Skeletal muscle tissue (tissue), 4 donors: Measurements from ENCODE around the gene CYTH4. TPM values are rescaled to one million over a fixed set of nuclear protein-coding genes. Genes with fewer than 3 reads are reported as not detected.

Experiments
- H3K27ac ChIP-seq: one replicate; pipeline ENCODE4 v1.7.0; 2013; ENCODE audit warnings: mild to moderate bottlenecking, low read depth, low read length, inconsistent platforms
- H3K27me3 ChIP-seq, 3 donors: one replicate each; pipeline ENCODE4 v1.7.0; 2013; ENCODE audit warnings: low read length in 3 of 3; ENCODE audit not compliant: control insufficient read depth in 3 of 3, insufficient read depth in 3 of 3
- H3K36me3 ChIP-seq, 3 donors: one replicate each; pipeline ENCODE4 v1.7.0; 2013; ENCODE audit warnings: low read length in 3 of 3; ENCODE audit not compliant: control insufficient read depth in 3 of 3, insufficient read depth in 3 of 3
- H3K4me1 ChIP-seq, 3 donors: one replicate each; pipeline ENCODE4 v1.7.0; 2013; ENCODE audit warnings: low read length in 3 of 3, mild to moderate bottlenecking in 3 of 3; ENCODE audit not compliant: control insufficient read depth in 3 of 3, insufficient read depth in 3 of 3
- H3K4me3 ChIP-seq, 3 donors: one replicate each; pipeline ENCODE4 v1.7.0; 2013; ENCODE audit warnings: low read length in 3 of 3
- H3K9ac ChIP-seq, 3 donors: one replicate each; pipeline ENCODE4 v1.7.0; 2013; ENCODE audit warnings: low read length in 3 of 3, mild to moderate bottlenecking in 3 of 3, moderate library complexity in 2 of 3, low read depth in 1 of 3
- H3K9me3 ChIP-seq, 3 donors: one replicate each; pipeline ENCODE4 v1.7.0; 2013; ENCODE audit warnings: low read length in 3 of 3; ENCODE audit not compliant: control insufficient read depth in 3 of 3
- total RNA-seq: library from RNA; depleted of rRNA; stranded (reverse); fragments of >200 nt; gene quantifications from one replicate; pipeline ENCODE4 v1.2.3, GENCODE V29; 2014
- donor health status: Osteomylitis.

CYTH4 gene
- total RNA-seq, 1 donor from 2014 or later = 12.0 TPM

DNA sequence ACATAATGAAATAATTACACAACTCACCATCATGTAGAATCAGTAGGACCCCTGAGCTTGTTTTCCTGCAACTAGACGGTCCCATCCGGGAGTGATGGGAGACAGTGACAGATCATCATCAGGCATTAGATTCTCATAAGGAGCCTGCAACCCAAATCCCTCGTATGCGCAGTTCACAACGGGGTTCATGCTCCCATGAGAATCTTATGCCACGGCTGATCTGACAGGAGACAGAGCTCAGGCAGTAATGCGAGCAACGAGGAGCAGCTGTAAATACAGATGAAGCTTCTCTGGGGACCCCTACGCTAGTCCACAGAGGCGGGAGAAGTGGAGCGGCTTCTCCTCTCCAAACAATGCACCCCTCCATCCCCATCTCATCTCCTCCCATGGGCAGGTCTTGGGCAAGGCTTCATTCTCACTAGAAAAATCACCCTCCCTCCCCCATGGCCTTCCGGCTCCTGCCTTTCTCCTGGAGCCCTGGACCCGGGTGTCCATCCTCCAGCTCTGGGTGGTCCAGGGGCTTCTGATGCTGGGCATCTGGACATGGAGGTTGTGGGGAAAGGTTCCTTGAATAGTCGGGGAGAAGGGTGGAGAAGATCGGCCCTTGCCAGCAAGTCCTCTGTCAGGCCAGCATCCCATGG, 22.0 kb upstream of the CYTH4 start:
- Histone ChIP-seq H3K4me1 (peaks cover 0 to 6% (median 0%) of the 10 kb centered on the region in 3 donors), H3K4me3 (no peak overlapping the region), H3K9me3 (peaks cover 5 to 12% (median 5%) of the 10 kb centered on the region in 3 donors), H3K9ac (no peak overlapping the region), H3K27ac (no peak overlapping the region), H3K27me3 (peaks cover 51 to 78% (median 65%) of the 10 kb centered on the region in 3 donors), H3K36me3 (no peaks in the 10 kb centered on the region)

DNA sequence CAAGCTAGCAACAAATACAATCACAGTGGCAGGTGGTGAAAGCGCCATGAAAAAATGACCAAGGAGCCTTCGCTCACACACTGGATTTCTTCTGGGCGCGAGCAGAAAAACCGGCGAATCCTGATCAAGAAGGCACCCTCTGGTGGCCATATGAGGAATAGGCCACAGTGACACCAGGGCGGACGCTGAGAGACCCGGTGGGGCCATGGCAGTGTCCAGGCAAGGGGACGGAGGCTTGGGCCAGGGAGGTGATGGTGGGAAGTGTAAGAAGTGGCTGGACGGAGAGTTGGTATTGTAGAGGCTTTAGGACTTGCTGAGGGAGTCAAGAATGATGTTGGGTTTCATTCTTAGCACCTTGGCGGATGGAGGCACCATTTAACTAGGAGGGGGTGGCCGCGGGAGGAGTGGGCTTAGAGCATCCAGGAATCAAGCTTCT, 21.4 kb upstream of the CYTH4 start:
- H3K9ac ChIP-seq = no peak overlapping the region
- peaks cover 5 to 12% (median 5%) of the 10 kb centered on the region in 3 donors for H3K9me3 ChIP-seq
- peaks cover 52 to 75% (median 65%) of the 10 kb centered on the region in 3 donors for H3K27me3 ChIP-seq
- H3K4me3 ChIP-seq = no peak overlapping the region
- H3K4me1 ChIP-seq = peaks cover 0 to 6% (median 0%) of the 10 kb centered on the region in 3 donors
- H3K36me3 ChIP-seq = no peaks in the 10 kb centered on the region
- no peak overlapping the region for H3K27ac ChIP-seq

DNA sequence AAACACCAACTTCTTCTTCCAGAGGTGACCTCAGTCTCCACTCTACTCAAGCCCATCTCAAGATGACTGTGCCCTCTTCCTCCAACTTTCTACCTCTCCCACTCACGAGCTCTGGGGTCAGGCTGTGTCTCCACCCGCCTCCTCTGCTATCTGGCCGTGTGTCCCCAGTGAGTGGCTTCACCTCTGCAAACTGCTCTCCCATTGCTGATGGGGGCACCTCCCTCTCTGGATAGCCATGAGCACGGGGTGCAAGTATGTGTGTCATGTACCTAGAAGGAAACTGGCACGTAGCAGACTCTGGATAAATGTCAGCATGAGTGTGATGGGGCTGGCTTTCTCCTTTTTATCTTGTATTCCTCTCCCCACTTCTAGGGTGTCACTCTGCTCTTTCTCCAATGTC, 20.0 kb upstream of the CYTH4 start:
- no peak overlapping the region for H3K9ac ChIP-seq
- H3K4me1 ChIP-seq = peaks cover 0 to 6% (median 0%) of the 10 kb centered on the region in 3 donors
- H3K36me3 ChIP-seq = no peaks in the 10 kb centered on the region
- peaks cover 5 to 12% (median 5%) of the 10 kb centered on the region in 3 donors for H3K9me3 ChIP-seq
- no peak overlapping the region for H3K4me3 ChIP-seq
- H3K27ac ChIP-seq = no peak overlapping the region
- H3K27me3 ChIP-seq = peaks cover 48 to 73% (median 63%) of the 10 kb centered on the region in 3 donors

DNA sequence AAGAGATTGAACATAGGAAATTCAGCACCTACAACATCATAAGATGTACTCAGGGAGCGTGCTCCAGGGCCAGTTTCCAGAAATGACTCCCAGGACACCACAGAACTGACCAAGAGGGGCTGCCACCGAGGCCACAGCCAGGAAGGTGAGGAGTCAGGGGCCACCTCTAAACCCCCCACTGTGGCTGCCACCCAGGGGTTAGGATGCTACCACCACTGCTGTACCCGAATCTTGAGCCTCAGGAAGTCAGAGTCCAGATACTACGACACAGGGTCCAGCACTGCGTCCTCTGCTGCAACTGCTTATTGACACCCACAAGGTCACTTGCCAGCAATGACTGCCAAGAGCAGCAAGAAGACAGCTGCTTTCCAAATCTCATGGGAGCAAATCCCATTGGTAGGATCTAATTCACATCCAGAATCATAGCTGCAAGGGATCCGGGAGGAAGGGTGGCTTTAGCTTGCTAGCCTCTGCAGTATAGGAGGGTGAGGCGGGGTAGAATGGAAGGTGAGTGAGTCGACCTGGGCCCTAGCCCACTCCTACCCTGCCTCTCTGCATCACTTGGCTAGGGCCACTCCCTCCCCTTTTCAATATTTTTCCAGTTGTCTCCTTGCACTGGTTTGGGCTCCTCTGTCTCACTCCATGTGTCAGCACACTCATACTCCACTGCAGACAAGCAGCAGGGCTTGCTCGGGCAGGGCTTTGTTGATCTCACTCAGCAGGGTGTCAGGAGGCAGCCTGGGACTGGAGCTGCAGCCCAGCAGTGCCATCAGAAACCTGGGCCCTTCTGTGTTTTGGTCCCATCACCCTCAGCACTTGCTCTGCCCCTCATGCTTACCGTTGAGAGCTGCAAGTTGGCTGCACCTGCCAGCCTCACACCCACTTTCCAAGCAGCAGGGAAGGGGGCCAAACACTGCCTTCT, 18.1 kb upstream of the CYTH4 start:
- H3K36me3 ChIP-seq = no peaks in the 10 kb centered on the region

DNA sequence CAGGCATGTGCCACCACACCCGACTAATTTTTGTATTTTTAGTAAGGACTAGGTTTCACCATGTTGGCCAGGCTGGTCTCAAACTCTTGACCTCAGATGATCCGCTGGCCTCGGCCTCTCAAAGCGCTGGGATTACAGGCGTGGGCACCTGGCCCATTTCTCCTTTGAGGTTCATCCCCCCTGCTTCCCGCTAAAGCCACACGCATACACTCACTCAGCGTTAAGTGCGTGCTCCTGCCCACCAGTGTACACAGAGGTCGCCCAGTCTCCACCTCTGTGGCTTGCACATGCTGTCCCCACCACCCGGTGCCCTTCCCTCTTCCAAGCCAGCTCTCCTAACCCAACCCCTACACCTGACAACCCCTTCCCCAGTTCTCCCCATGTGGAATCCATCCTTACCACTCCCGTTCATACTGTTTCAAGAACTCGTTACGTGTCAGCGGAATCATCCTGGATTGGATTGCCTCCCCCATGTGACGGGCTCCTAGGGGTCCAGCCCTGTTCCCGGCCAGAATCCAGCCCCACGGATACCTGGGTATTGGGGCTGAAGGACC, 15.7 kb upstream of the CYTH4 start:
- no peaks in the 10 kb centered on the region for H3K36me3 ChIP-seq
- H3K4me1 ChIP-seq = no peaks in the 10 kb centered on the region
- H3K9ac ChIP-seq = no peak overlapping the region
- H3K9me3 ChIP-seq = peaks cover 5 to 12% (median 5%) of the 10 kb centered on the region in 3 donors
- no peak overlapping the region for H3K27ac ChIP-seq
- peaks cover 17 to 40% (median 33%) of the 10 kb centered on the region in 3 donors for H3K27me3 ChIP-seq
- peak overlapping the region in 2 of 3 donors; percentile 29 to 32 for H3K4me3 ChIP-seq

More for the DNA sequence above, 18.1 kb upstream of the CYTH4 start:
- Histone ChIP-seq H3K4me1 (peaks cover 0 to 6% (median 0%) of the 10 kb centered on the region in 3 donors), H3K9ac (no peak overlapping the region), H3K4me3 (no peak overlapping the region), H3K27ac (no peak overlapping the region), H3K9me3 (peaks cover 5 to 12% (median 5%) of the 10 kb centered on the region in 3 donors), H3K27me3 (peaks cover 39 to 57% (median 48%) of the 10 kb centered on the region in 3 donors)

DNA sequence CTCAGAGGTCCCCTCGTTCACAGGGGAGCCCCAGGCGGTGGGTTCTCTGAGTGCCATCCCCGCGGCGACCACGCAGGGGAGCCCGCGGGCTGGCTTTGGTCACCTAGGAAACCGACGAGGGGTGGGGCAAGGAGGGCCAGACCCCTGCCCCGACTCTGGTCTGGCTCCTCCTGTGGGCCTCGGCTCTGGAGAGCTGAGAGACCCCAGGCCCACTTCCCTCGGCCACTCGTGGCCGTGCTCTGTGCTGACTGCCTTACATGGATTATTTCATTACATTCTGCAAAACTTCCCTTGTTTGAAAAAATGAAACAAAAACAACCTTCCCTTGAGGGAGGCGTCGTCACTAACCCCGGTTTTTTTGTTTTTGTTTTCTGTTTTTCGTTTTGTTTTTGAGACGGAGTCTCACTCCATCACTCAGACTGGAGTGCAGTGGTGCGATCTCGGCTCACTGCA, 15.1 kb upstream of the CYTH4 start:
- Histone ChIP-seq H3K4me3 (peak overlapping the region in 2 of 3 donors; percentile 29 to 32), H3K9me3 (peaks cover 5 to 12% (median 5%) of the 10 kb centered on the region in 3 donors), H3K36me3 (no peaks in the 10 kb centered on the region), H3K9ac (no peak overlapping the region), H3K27ac (no peak overlapping the region), H3K4me1 (no peaks in the 10 kb centered on the region), H3K27me3 (peaks cover 17 to 42% (median 31%) of the 10 kb centered on the region in 3 donors)

DNA sequence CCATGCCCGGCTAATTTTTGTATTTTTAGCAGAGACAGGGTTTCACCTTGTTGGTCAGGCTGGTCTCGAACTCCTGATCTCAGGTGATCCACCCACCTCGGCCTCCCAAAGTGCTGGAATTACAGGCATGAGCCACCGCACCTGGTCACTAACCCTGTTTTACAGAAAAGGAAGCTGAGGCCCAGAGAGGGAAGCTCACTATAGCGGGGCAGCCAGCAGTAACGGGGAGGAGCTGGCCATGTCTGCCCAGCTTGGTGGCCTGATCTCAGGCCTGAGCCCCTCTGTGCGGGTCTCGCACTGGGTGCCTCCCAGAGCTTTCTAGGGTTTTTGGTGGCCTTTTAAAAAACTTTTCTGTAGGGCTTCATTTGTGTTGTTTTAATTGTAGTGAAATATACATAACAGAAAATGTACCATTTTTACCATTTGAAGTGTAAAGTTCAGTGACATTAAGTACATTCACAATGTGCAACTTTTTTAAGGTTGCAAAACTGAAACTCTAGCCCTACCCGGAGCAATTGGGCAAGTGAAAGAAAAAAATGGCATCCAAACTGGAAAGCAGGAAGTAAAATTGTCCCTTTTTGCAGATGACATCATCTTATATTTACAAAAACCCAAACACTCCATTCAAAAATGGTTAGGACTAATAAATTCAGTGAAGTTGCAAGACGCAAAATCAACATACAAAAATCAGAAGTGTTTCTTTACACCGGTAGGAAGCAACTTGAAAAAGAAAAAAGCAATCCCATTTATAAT, 14.5 kb upstream of the CYTH4 start:
- H3K4me3 ChIP-seq = no peak overlapping the region
- no peak overlapping the region for H3K27ac ChIP-seq
- peaks cover 5 to 12% (median 5%) of the 10 kb centered on the region in 3 donors for H3K9me3 ChIP-seq
- no peaks in the 10 kb centered on the region for H3K36me3 ChIP-seq
- peaks cover 17 to 35% (median 24%) of the 10 kb centered on the region in 3 donors for H3K27me3 ChIP-seq
- no peaks in the 10 kb centered on the region for H3K4me1 ChIP-seq
- H3K9ac ChIP-seq = no peak overlapping the region

DNA sequence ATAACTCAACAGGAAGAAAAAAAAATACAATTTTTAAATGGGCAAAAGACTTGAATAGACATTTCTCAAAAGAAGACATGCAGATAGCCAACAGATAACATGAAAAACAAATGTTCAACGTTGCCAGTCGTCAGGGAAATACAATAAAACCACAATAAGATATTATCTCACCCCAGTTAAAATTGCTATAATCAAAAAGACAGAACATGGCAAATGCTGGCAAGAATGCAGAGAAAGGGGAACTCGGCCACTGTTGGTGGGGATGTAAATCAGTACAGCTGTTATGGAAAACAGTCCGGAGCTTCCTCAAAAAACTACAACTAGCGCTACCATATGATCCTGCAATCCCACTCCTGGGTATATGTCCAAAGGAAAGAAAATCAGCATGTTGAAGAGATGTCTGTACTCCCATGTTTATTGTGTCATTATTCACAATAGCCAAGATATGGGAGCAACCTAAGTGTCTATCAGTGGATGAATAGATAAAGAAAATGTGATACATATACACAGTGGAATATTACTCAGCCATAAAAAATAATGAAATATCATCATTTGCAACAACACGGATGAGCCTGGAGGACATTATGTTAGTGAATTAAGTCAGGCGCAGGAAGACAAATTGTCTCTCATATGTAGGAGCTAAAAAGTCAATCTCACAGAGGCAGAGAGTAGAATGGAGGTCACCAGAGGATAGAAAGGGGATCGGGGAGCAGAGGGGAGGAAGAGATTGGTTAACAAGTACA, 12.2 kb upstream of the CYTH4 start:
- H3K4me3 ChIP-seq = no peak overlapping the region
- H3K27me3 ChIP-seq = peaks cover 17 to 32% (median 22%) of the 10 kb centered on the region in 3 donors
- H3K9ac ChIP-seq = no peak overlapping the region
- no peaks in the 10 kb centered on the region for H3K36me3 ChIP-seq
- peaks cover 0 to under 1% (median 0%) of the 10 kb centered on the region in 3 donors for H3K9me3 ChIP-seq
- H3K27ac ChIP-seq = peak overlapping the region; percentile 30
- H3K4me1 ChIP-seq = peaks cover 0 to 2% (median 0%) of the 10 kb centered on the region in 3 donors
